AG09309 (cell line): Measurements from ENCODE around the gene SLC14A1.
"Not testable (repeated sequence)": the region's sequence is repeated elsewhere in the genome, so short reads cannot be mapped to it uniquely, and the experiment has no call there.

Experiments used
- DNase-seq: peaks from one replicate; pipeline ENCODE4 v3.0.0-alpha.2; 2010; ENCODE audit warnings: low read depth
- H3K4me3 ChIP-seq: 2 replicates; pipeline ENCODE4 v1.5.1; 2011; ENCODE audit warnings: mild to moderate bottlenecking, low read depth, low read length, moderate library complexity; ENCODE audit not compliant: control insufficient read depth
- TF ChIP-seq, protein P1 (sequence below): IDR thresholded peaks from 2 replicates; pipeline ENCODE4 v1.5.1; 2011; ENCODE audit warnings: mild to moderate bottlenecking, low read depth, low read length, inconsistent platforms; ENCODE audit not compliant: insufficient read depth, control insufficient read depth; ENCODE audit errors: missing control alignments

SLC14A1 gene

DNA sequence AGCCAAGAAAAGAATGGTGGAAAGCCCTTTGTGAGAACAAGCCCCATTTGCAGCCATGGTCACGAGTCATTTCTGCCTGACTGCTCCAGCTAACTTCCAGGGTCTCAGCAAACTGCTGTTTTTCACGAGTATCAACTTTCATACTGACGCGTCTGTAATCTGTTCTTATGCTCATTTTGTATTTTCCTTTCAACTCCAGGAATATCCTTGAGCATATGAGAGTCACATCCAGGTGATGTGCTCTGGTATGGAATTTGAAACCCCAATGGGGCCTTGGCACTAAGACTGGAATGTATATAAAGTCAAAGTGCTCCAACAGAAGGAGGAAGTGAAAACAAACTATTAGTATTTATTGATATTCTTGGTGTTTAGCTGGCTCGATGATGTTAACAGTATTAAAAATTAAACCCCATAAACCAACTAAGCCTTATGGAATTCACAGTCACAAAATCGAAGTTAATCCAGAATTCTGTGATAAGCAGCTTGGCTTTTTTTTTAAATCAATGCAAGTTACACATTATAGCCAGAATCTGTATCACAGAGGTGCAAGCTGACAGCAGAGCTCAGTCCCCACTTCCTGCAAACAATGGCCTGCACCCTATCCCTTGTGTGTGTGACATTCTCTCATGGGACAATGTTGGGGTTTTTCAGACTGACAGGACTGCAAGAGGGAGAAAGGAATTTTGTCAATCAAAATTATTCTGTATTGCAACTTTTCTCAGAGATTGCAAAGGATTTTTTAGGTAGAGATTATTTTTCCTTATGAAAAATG lies 26.1 kb downstream of the SLC14A1 start:
- no peak overlapping the region for H3K4me3 ChIP-seq
- TF ChIP-seq, protein P1, sequence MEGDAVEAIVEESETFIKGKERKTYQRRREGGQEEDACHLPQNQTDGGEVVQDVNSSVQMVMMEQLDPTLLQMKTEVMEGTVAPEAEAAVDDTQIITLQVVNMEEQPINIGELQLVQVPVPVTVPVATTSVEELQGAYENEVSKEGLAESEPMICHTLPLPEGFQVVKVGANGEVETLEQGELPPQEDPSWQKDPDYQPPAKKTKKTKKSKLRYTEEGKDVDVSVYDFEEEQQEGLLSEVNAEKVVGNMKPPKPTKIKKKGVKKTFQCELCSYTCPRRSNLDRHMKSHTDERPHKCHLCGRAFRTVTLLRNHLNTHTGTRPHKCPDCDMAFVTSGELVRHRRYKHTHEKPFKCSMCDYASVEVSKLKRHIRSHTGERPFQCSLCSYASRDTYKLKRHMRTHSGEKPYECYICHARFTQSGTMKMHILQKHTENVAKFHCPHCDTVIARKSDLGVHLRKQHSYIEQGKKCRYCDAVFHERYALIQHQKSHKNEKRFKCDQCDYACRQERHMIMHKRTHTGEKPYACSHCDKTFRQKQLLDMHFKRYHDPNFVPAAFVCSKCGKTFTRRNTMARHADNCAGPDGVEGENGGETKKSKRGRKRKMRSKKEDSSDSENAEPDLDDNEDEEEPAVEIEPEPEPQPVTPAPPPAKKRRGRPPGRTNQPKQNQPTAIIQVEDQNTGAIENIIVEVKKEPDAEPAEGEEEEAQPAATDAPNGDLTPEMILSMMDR: no peak
- no peak for DNase-seq

GRCh38 chr18:45751766-45752165 lies 27.8 kb downstream of the SLC14A1 start:
- no peak overlapping the region for H3K4me3 ChIP-seq
- no peak for DNase-seq
- TF ChIP-seq, protein P1: no peak

- DNase-seq: no peak
- no peak overlapping the region for H3K4me3 ChIP-seq
- TF ChIP-seq, protein P1: no peak
Observed at GRCh38 chr18:45752681-45753080, 28.7 kb downstream of the SLC14A1 start.

DNA sequence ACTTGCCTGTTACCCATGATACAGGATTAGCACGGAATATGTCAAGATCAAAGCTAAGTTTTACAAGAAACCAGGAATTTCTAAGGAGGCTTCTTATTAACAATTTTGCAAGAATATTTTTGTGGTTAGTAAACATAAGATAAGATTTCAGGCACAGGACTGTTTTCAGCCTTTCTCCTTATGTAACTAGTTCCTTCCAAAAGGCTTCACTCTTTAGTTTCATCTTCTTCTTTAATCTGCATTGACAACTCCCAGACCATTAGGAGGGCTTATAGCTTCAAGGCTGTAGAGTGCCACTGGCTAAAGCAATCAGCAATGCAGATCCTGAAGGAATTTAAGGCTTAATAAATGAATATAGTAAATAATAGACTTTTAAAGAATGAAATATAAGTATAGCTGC lies 29.3 kb downstream of the SLC14A1 start:
- H3K4me3 ChIP-seq: no peak overlapping the region
- no peak for DNase-seq
- TF ChIP-seq, protein P1: no peak

GRCh38 chr18:45755934-45756333 lies 32.0 kb downstream of the SLC14A1 start:
- TF ChIP-seq, protein P1: no peak
- no peak for DNase-seq
- H3K4me3 ChIP-seq: no peak overlapping the region

DNA sequence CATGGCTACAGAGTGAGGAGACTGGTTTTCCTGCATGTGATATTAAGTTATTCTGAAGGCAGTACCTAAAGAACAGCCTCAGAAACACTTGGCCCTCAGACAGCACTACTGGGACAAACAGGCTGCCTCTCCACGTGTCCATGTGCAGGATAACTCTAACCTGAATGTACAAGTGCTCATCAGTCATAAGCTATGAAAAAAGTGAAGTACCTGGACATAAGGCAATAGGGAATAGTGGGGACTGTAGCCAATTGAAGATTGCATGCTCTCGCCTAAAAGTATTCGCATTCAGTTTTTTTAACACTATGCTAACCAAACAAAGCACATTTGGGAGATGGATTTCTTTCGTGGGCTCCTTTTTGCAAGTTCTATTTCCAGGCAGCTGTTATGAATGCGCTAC lies 33.0 kb downstream of the SLC14A1 start:
- no peak overlapping the region for H3K4me3 ChIP-seq
- TF ChIP-seq, protein P1: no peak
- DNase-seq: no peak

DNA sequence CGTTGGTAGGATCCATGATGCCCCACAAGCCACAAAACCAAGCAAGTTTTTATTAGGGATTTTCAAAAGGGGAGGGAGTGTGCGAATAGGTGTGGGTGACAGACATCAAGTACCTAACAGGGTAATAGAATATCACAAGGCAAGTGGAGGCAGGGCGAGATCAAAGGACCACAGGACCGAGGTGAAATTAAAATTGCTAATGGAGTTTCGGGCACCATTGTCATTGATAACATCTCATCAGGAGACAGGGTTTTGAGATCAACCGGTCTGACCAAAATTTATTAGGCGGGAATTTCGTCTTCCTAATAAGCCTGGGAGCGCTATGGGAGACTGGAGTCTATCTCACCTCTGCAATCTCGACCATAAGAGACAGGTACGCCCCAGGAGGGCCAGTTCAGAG lies 33.7 kb downstream of the SLC14A1 start:
- DNase-seq: not testable (repeated sequence)

More for the DNA sequence above, 33.7 kb downstream of the SLC14A1 start:
- H3K4me3 ChIP-seq: not testable (repeated sequence)
